ENCODE results near the gene ANXA8L1. TPM values are rescaled to one million over a fixed set of nuclear protein-coding genes. Genes with fewer than 3 reads are reported as not detected.
"Not testable (repeated sequence)": the region's sequence is repeated elsewhere in the genome, so short reads cannot be mapped to it uniquely, and the experiment has no call there.

ANXA8L1 gene
- polyA plus RNA-seq, 1 donor, result 7.9 TPM

- H3K4me1 ChIP-seq (ENCODE audit: control insufficient read depth, insufficient read depth, low read length), result not testable (repeated sequence)
Measured at GRCh38 chr10:46396441-46397279, 21.1 kb downstream of the ANXA8L1 start.

GRCh38 chr10:46397767-46398166 is 22.2 kb downstream of the ANXA8L1 start:
- H3K36me3 ChIP-seq (ENCODE audit: control insufficient read depth, insufficient read depth, low read length); H3K4me3 ChIP-seq (ENCODE audit: low read length); H3K27me3 ChIP-seq (ENCODE audit: control insufficient read depth, insufficient read depth, low read length); H3K9me3 ChIP-seq (ENCODE audit: control insufficient read depth, low read depth, low read length); H3K4me1 ChIP-seq (ENCODE audit: control insufficient read depth, insufficient read depth, low read length); H3K27ac ChIP-seq (ENCODE audit: low read length): not testable (repeated sequence)
- no CpG with 5 or more reads among the region's 14 CpGs for WGBS (ENCODE audit: insufficient coverage, low lambda C conversion rate)
- DNase-seq, result peak in 1 of 2 donors; percentile 10

More at GRCh38 chr10:46396441-46397279, 21.1 kb downstream of the ANXA8L1 start:
- peak overlapping the region; percentile 28 for H3K27ac ChIP-seq (ENCODE audit: low read length)
- not testable (repeated sequence) for H3K36me3 ChIP-seq (ENCODE audit: control insufficient read depth, insufficient read depth, low read length); H3K9me3 ChIP-seq (ENCODE audit: control insufficient read depth, low read depth, low read length); H3K4me3 ChIP-seq (ENCODE audit: low read length); H3K27me3 ChIP-seq (ENCODE audit: control insufficient read depth, insufficient read depth, low read length)
- no CpG with 5 or more reads among the region's 8 CpGs for WGBS (ENCODE audit: insufficient coverage, low lambda C conversion rate)
- DNase-seq, result peak; percentile 12 to 63

GRCh38 chr10:46398212-46398886 is 22.8 kb downstream of the ANXA8L1 start:
- DNase-seq, result peak; percentile 7 to 42
- no CpG with 5 or more reads among the region's 35 CpGs for WGBS (ENCODE audit: insufficient coverage, low lambda C conversion rate)
- peak overlapping the region; percentile 37 for H3K4me3 ChIP-seq (ENCODE audit: low read length)
- not testable (repeated sequence) for H3K4me1 ChIP-seq (ENCODE audit: control insufficient read depth, insufficient read depth, low read length); H3K27ac ChIP-seq (ENCODE audit: low read length); H3K36me3 ChIP-seq (ENCODE audit: control insufficient read depth, insufficient read depth, low read length); H3K27me3 ChIP-seq (ENCODE audit: control insufficient read depth, insufficient read depth, low read length); H3K9me3 ChIP-seq (ENCODE audit: control insufficient read depth, low read depth, low read length)

GRCh38 chr10:46409556-46409955 is 34.0 kb downstream of the ANXA8L1 start:
- not testable (repeated sequence) for H3K4me1 ChIP-seq (ENCODE audit: control insufficient read depth, insufficient read depth, low read length); H3K4me3 ChIP-seq (ENCODE audit: low read length); H3K27me3 ChIP-seq (ENCODE audit: control insufficient read depth, insufficient read depth, low read length); DNase-seq; H3K36me3 ChIP-seq (ENCODE audit: control insufficient read depth, insufficient read depth, low read length); H3K9me3 ChIP-seq (ENCODE audit: control insufficient read depth, low read depth, low read length); H3K27ac ChIP-seq (ENCODE audit: low read length)
- no CpG with 5 or more reads among the region's 3 CpGs for WGBS (ENCODE audit: insufficient coverage, low lambda C conversion rate)

GRCh38 chr10:46411123-46411522 is 35.5 kb downstream of the ANXA8L1 start:
- not testable (repeated sequence) for H3K9me3 ChIP-seq (ENCODE audit: control insufficient read depth, low read depth, low read length); H3K27ac ChIP-seq (ENCODE audit: low read length)

GRCh38 chr10:46412665-46413064 is 37.1 kb downstream of the ANXA8L1 start:
- no CpG with 5 or more reads among the region's 5 CpGs for WGBS (ENCODE audit: insufficient coverage, low lambda C conversion rate)
- H3K4me1 ChIP-seq (ENCODE audit: control insufficient read depth, insufficient read depth, low read length); H3K27ac ChIP-seq (ENCODE audit: low read length); H3K4me3 ChIP-seq (ENCODE audit: low read length); H3K27me3 ChIP-seq (ENCODE audit: control insufficient read depth, insufficient read depth, low read length); H3K36me3 ChIP-seq (ENCODE audit: control insufficient read depth, insufficient read depth, low read length); H3K9me3 ChIP-seq (ENCODE audit: control insufficient read depth, low read depth, low read length); DNase-seq: not testable (repeated sequence)

More at GRCh38 chr10:46411123-46411522, 35.5 kb downstream of the ANXA8L1 start:
- not testable (repeated sequence) for H3K4me3 ChIP-seq (ENCODE audit: low read length); DNase-seq; H3K4me1 ChIP-seq (ENCODE audit: control insufficient read depth, insufficient read depth, low read length); H3K27me3 ChIP-seq (ENCODE audit: control insufficient read depth, insufficient read depth, low read length); H3K36me3 ChIP-seq (ENCODE audit: control insufficient read depth, insufficient read depth, low read length)

- not testable (repeated sequence) for H3K36me3 ChIP-seq (ENCODE audit: control insufficient read depth, insufficient read depth, low read length); H3K9me3 ChIP-seq (ENCODE audit: control insufficient read depth, low read depth, low read length); H3K4me3 ChIP-seq (ENCODE audit: low read length); H3K27me3 ChIP-seq (ENCODE audit: control insufficient read depth, insufficient read depth, low read length); H3K27ac ChIP-seq (ENCODE audit: low read length); DNase-seq; H3K4me1 ChIP-seq (ENCODE audit: control insufficient read depth, insufficient read depth, low read length)
- no CpG with 5 or more reads among the region's 6 CpGs for WGBS (ENCODE audit: insufficient coverage, low lambda C conversion rate)
Measured at GRCh38 chr10:46415291-46415690, 39.7 kb downstream of the ANXA8L1 start.

GRCh38 chr10:46418283-46418682 is 42.7 kb downstream of the ANXA8L1 start:
- H3K9me3 ChIP-seq (ENCODE audit: control insufficient read depth, low read depth, low read length); H3K27me3 ChIP-seq (ENCODE audit: control insufficient read depth, insufficient read depth, low read length); H3K36me3 ChIP-seq (ENCODE audit: control insufficient read depth, insufficient read depth, low read length); DNase-seq; H3K4me3 ChIP-seq (ENCODE audit: low read length); H3K4me1 ChIP-seq (ENCODE audit: control insufficient read depth, insufficient read depth, low read length); H3K27ac ChIP-seq (ENCODE audit: low read length): not testable (repeated sequence)
- WGBS (ENCODE audit: insufficient coverage, low lambda C conversion rate), result no CpG with 5 or more reads among the region's 7 CpGs

- not testable (repeated sequence) for H3K27ac ChIP-seq (ENCODE audit: low read length); H3K4me1 ChIP-seq (ENCODE audit: control insufficient read depth, insufficient read depth, low read length); H3K36me3 ChIP-seq (ENCODE audit: control insufficient read depth, insufficient read depth, low read length); H3K4me3 ChIP-seq (ENCODE audit: low read length); H3K9me3 ChIP-seq (ENCODE audit: control insufficient read depth, low read depth, low read length); DNase-seq; H3K27me3 ChIP-seq (ENCODE audit: control insufficient read depth, insufficient read depth, low read length)
- WGBS (ENCODE audit: insufficient coverage, low lambda C conversion rate), result no CpG with 5 or more reads among the region's 13 CpGs
Measured at GRCh38 chr10:46419570-46420379, 44.2 kb downstream of the ANXA8L1 start.

GRCh38 chr10:46423550-46423949 is 48.0 kb downstream of the ANXA8L1 start:
- DNase-seq; H3K4me1 ChIP-seq (ENCODE audit: control insufficient read depth, insufficient read depth, low read length); H3K9me3 ChIP-seq (ENCODE audit: control insufficient read depth, low read depth, low read length); H3K36me3 ChIP-seq (ENCODE audit: control insufficient read depth, insufficient read depth, low read length); H3K4me3 ChIP-seq (ENCODE audit: low read length); H3K27me3 ChIP-seq (ENCODE audit: control insufficient read depth, insufficient read depth, low read length); H3K27ac ChIP-seq (ENCODE audit: low read length): not testable (repeated sequence)
- no CpG with 5 or more reads among the region's 2 CpGs for WGBS (ENCODE audit: insufficient coverage, low lambda C conversion rate)

Data from large intestine (tissue), 3 donors.